ENCODE data around the gene TMEM14C. TPM values are rescaled to one million over a fixed set of nuclear protein-coding genes. Genes with fewer than 3 reads are reported as not detected.

TMEM14C gene
- total and polyA plus RNA-seq, 2 donors (not counting 3 experiments of a cell fraction or from before 2014, with no cell fraction given): 89.3 to 146 TPM

GRCh38 chr6:10695086-10695657 lies 27.7 kb upstream of the TMEM14C start:
- peaks cover 42% of the 10 kb centered on the region for H3K79me2 ChIP-seq (ENCODE audit: control insufficient read depth, insufficient read depth, low read length)
- peak overlapping the region; percentile 93 to 100 (median 100) for H3K4me3 ChIP-seq (replicated peaks in 1 of 3; ENCODE audit: insufficient read depth in 1 of 3, low read depth in 1 of 3, low read length in 3 of 3)
- dilution Hi-C loops (cut with MboI; ENCODE audit: extremely low pct_ligation_motif_present, low sequenced_read_pairs) (no loop called here), intact Hi-C loops (cut with micrococcal nuclease) (loop anchor here (2.0 kb wide), 1 partner anchor 174 kb away; the partner anchor contains the start of gene GCNT2)
- DNase-seq (ENCODE audit: low read depth, low spot score): no peak
- no peak for FAIRE-seq
- H3K36me3 ChIP-seq (ENCODE audit: control insufficient read depth in 2 of 2, extremely low read depth in 1 of 2, insufficient read depth in 2 of 2, low read length in 2 of 2): peaks cover 0 to 6% of the 10 kb centered on the region in 2 experiments
- CTCF ChIA-PET: interaction anchor here (0.9 to 2.4 kb wide), 10 partner anchors 9 to 217 kb away, joined by 3 to 12 read pairs (median 4); partner anchors contain the start of gene GCNT2
- POLR2A ChIA-PET: interaction anchor here (0.6 to 0.7 kb wide), 5 partner anchors 28 to 167 kb away, joined by 3 to 11 read pairs (median 5); partner anchors contain the start of gene TMEM14C
- H3K27ac ChIP-seq (ENCODE audit: insufficient read depth, low read depth, low read length): peak overlapping the region; percentile 95
- peaks cover 19% of the 10 kb centered on the region for H3K4me1 ChIP-seq (ENCODE audit: control insufficient read depth, extremely low read depth, insufficient read depth, low read length)
- H3K9me1 ChIP-seq (replicated peaks; ENCODE audit: control insufficient read depth, extremely low read depth, insufficient read depth, low read length): no peaks in the 10 kb centered on the region
- H4K20me1 ChIP-seq (replicated peaks; ENCODE audit: control insufficient read depth, extremely low read depth, insufficient read depth, low read length): no peaks in the 10 kb centered on the region
- H3K27me3 ChIP-seq (ENCODE audit: control insufficient read depth in 2 of 2, insufficient read depth in 2 of 2, low read length in 2 of 2): no peaks in the 10 kb centered on the region
- H3K9me3 ChIP-seq (replicated peaks; ENCODE audit: control insufficient read depth, insufficient read depth, low read length): no peaks in the 10 kb centered on the region
- peak overlapping the region; percentile 62 for H2AFZ ChIP-seq (ENCODE audit: low read depth, low read length)
- no peak for TF ChIP-seq JUN (IDR thresholded peaks at IDR 0.05; ENCODE audit: borderline replicate concordance, insufficient read depth, insufficient read length, low read depth)
- TF ChIP-seq MYC (IDR thresholded peaks at IDR 0.05; ENCODE audit: low read depth, low read length): no peak
- TF ChIP-seq MAX (IDR thresholded peaks at IDR 0.05; ENCODE audit: insufficient read depth, insufficient read length): no peak
- TF ChIP-seq EZH2 (IDR thresholded peaks at IDR 0.05; ENCODE audit: borderline replicate concordance, low read depth, low read length, severe bottlenecking): no peak
- no peak for TF ChIP-seq GATA2 (IDR thresholded peaks at IDR 0.05; ENCODE audit: insufficient read depth, insufficient read length, low read depth, low read length)
- no peak for TF ChIP-seq POLR2A (IDR thresholded peaks at IDR 0.05; ENCODE audit: low read depth, low read length)
- TF ChIP-seq CTCF (IDR thresholded peaks at IDR 0.05; ENCODE audit: extremely low read depth in 1 of 2, insufficient read depth in 1 of 2, low read depth in 1 of 2, low read length in 2 of 2): no peak
- no peak for TF ChIP-seq FOS (IDR thresholded peaks at IDR 0.05; ENCODE audit: borderline replicate concordance, insufficient read depth, low read length)
- TF ChIP-seq POLR2AphosphoS5 (IDR thresholded peaks at IDR 0.05; ENCODE audit: insufficient read depth, low read depth, low read length): no peak
- H3K9ac ChIP-seq (replicated peaks; ENCODE audit: extremely low read depth, insufficient read depth, low read length): peak overlapping the region; percentile 97
- TSS peak; percentile 75 for BruUV-seq (replicated peaks)
- H3K4me2 ChIP-seq (ENCODE audit: insufficient read depth, low read length): peak overlapping the region; percentile 97

All from endothelial cell of umbilical vein (primary cell).